SK-N-SH treated with all-trans-retinoic acid at 6 μM for 48 hours (cell line): ENCODE measurements around the gene UTS2B.
"Not testable (repeated sequence)": the region's sequence is repeated elsewhere in the genome, so short reads cannot be mapped to it uniquely, and the experiment has no call there.

Experiments
- ATAC-seq: fragments of 200-7000 bp; cut with Tn5 transposase; 3 replicates; pipeline ENCODE4 v1.9.1; 2020; ENCODE audit warnings: mild to moderate bottlenecking, moderate library complexity
- ARNTL ChIP-seq: fragments of 450-650 bp; formaldehyde crosslinking; IDR thresholded peaks from 2 replicates; pipeline ENCODE4 v1.5.0; 2020; ENCODE audit warnings: low read depth, mild to moderate bottlenecking, moderate library complexity, borderline replicate concordance
- BACH2 ChIP-seq: fragments of 250-450 bp; sonication (Bioruptor Pico); IDR thresholded peaks from 2 replicates; pipeline ENCODE4 v1.9.0; 2021; ENCODE audit warnings: mild to moderate bottlenecking, borderline replicate concordance
- CREB5 ChIP-seq: fragments of 250-450 bp; sonication (Bioruptor Pico); IDR thresholded peaks from 2 replicates; pipeline ENCODE4 v1.5.1; 2020; ENCODE audit warnings: low read depth, mild to moderate bottlenecking, moderate library complexity
- CSDC2 ChIP-seq: fragments of 250-450 bp; sonication (Bioruptor Pico); IDR thresholded peaks from 2 replicates; pipeline ENCODE4 v1.5.0; 2020; ENCODE audit warnings: mild to moderate bottlenecking, moderate library complexity
- ESRRG ChIP-seq: fragments of 250-450 bp; sonication (Bioruptor Pico); IDR thresholded peaks from 2 replicates; pipeline ENCODE4 v1.6.1; 2021; ENCODE audit warnings: mild to moderate bottlenecking
- GLIS3 ChIP-seq: fragments of 250-450 bp; sonication (Bioruptor Pico); IDR thresholded peaks from 2 replicates; pipeline ENCODE4 v1.5.0; 2020; ENCODE audit warnings: mild to moderate bottlenecking, moderate library complexity
- ISL1 ChIP-seq: fragments of 250-450 bp; sonication (Bioruptor Pico); IDR thresholded peaks from 2 replicates; pipeline ENCODE4 v2.1.2; 2022; ENCODE audit warnings: mild to moderate bottlenecking, moderate library complexity
- OSR1 ChIP-seq: fragments of 250-450 bp; sonication (Bioruptor Pico); IDR thresholded peaks from 2 replicates; pipeline ENCODE4 v1.8.0; 2022; ENCODE audit warnings: moderate library complexity, mild to moderate bottlenecking, inconsistent platforms
- PPARA ChIP-seq: fragments of 250-450 bp; sonication (Bioruptor Pico); IDR thresholded peaks from 2 replicates; pipeline ENCODE4 v1.5.0; 2020; ENCODE audit warnings: mild to moderate bottlenecking, borderline replicate concordance
- RARB ChIP-seq: fragments of 250-450 bp; sonication (Bioruptor Pico); IDR thresholded peaks from 2 replicates; pipeline ENCODE4 v1.8.0; 2021; ENCODE audit warnings: mild to moderate bottlenecking, moderate library complexity
- SNAI2 ChIP-seq: fragments of 250-450 bp; sonication (Bioruptor Pico); IDR thresholded peaks from 2 replicates; pipeline ENCODE4 v1.5.0; 2020; ENCODE audit warnings: mild to moderate bottlenecking, moderate library complexity
- TCF4 ChIP-seq: fragments of 250-450 bp; sonication (Bioruptor Pico); IDR thresholded peaks from 2 replicates; pipeline ENCODE4 v1.8.0; 2021; ENCODE audit warnings: mild to moderate bottlenecking, moderate library complexity, borderline replicate concordance
- TOX ChIP-seq: fragments of 250-450 bp; sonication (Bioruptor Pico); IDR thresholded peaks from 2 replicates; pipeline ENCODE4 v1.8.0; 2021; ENCODE audit warnings: mild to moderate bottlenecking, moderate library complexity, borderline replicate concordance
- ZC3H10 ChIP-seq: fragments of 250-450 bp; sonication (Bioruptor Pico); IDR thresholded peaks from 2 replicates; pipeline ENCODE4 v1.5.1; 2021; ENCODE audit warnings: mild to moderate bottlenecking, moderate library complexity
- ZFP3 ChIP-seq: fragments of 250-450 bp; sonication (Bioruptor Pico); IDR thresholded peaks from 2 replicates; pipeline ENCODE4 v1.5.0; 2020; ENCODE audit warnings: mild to moderate bottlenecking, moderate library complexity
- ZFP30 ChIP-seq: fragments of 450-650 bp; formaldehyde crosslinking; IDR thresholded peaks from 2 replicates; pipeline ENCODE4 v1.5.0; 2022; ENCODE audit warnings: mild to moderate bottlenecking, moderate library complexity
- ZNF565 ChIP-seq: fragments of 450-650 bp; formaldehyde crosslinking; conservative IDR thresholded peaks from 2 replicates; pipeline ENCODE4 v1.5.0; 2020; ENCODE audit warnings: low read depth, mild to moderate bottlenecking, moderate library complexity
- ZNF70 ChIP-seq: fragments of 450-650 bp; formaldehyde crosslinking; IDR thresholded peaks from 2 replicates; pipeline ENCODE4 v1.5.0; 2020; ENCODE audit warnings: mild to moderate bottlenecking, moderate library complexity
- ZNF8 ChIP-seq: fragments of 450-650 bp; formaldehyde crosslinking; IDR thresholded peaks from 2 replicates; pipeline ENCODE4 v1.5.0; 2020; ENCODE audit warnings: mild to moderate bottlenecking, moderate library complexity
- TF ChIP-seq, protein P1 (sequence below): fragments of 250-450 bp; sonication (Bioruptor Pico); IDR thresholded peaks from 2 replicates; pipeline ENCODE4 v1.5.1; 2021; ENCODE audit warnings: mild to moderate bottlenecking, moderate library complexity
- TF ChIP-seq, protein P2 (sequence below): fragments of 250-450 bp; sonication (Bioruptor Pico); IDR thresholded peaks from 2 replicates; pipeline ENCODE4 v1.8.0; 2020; ENCODE audit warnings: mild to moderate bottlenecking, moderate library complexity, borderline replicate concordance
- TF ChIP-seq, protein P3 (sequence below): fragments of 250-450 bp; sonication (Bioruptor Pico); IDR thresholded peaks from 2 replicates; pipeline ENCODE4 v1.5.0; 2020; ENCODE audit warnings: mild to moderate bottlenecking, moderate library complexity

UTS2B gene

GRCh38 chr3:191280882-191281281 lies 49.4 kb downstream of the UTS2B start:
- no peak for ATAC-seq

GRCh38 chr3:191280111-191280510 lies 50.2 kb downstream of the UTS2B start:
- no peak for TF ChIP-seq PPARA
- TF ChIP-seq, protein P1, sequence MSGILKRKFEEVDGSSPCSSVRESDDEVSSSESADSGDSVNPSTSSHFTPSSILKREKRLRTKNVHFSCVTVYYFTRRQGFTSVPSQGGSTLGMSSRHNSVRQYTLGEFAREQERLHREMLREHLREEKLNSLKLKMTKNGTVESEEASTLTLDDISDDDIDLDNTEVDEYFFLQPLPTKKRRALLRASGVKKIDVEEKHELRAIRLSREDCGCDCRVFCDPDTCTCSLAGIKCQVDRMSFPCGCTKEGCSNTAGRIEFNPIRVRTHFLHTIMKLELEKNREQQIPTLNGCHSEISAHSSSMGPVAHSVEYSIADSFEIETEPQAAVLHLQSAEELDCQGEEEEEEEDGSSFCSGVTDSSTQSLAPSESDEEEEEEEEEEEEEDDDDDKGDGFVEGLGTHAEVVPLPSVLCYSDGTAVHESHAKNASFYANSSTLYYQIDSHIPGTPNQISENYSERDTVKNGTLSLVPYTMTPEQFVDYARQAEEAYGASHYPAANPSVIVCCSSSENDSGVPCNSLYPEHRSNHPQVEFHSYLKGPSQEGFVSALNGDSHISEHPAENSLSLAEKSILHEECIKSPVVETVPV (CRISPR knock-in tag) = no peak
- no peak for TF ChIP-seq ZFP30 (CRISPR knock-in tag)
- TF ChIP-seq TOX (CRISPR knock-in tag) = no peak
- TF ChIP-seq OSR1 = no peak
- no peak for TF ChIP-seq ARNTL (CRISPR knock-in tag)
- TF ChIP-seq TCF4 (CRISPR knock-in tag) = no peak
- TF ChIP-seq CSDC2 (CRISPR knock-in tag) = no peak
- no peak for TF ChIP-seq ZNF565 (CRISPR knock-in tag)
- no peak for TF ChIP-seq ESRRG (CRISPR knock-in tag)
- no peak for TF ChIP-seq ISL1 (CRISPR knock-in tag)
- no peak for TF ChIP-seq BACH2
- TF ChIP-seq, all 23 proteins: peak for 0

More at GRCh38 chr3:191280882-191281281, 49.4 kb downstream of the UTS2B start:
- TF ChIP-seq ESRRG (CRISPR knock-in tag) = no peak
- TF ChIP-seq SNAI2 = no peak
- no peak for TF ChIP-seq ARNTL (CRISPR knock-in tag)
- TF ChIP-seq ZFP3 = no peak
- no peak for TF ChIP-seq ZFP30 (CRISPR knock-in tag)
- no peak for TF ChIP-seq TOX (CRISPR knock-in tag)
- TF ChIP-seq ZNF70 (CRISPR knock-in tag) = no peak
- TF ChIP-seq ISL1 (CRISPR knock-in tag) = no peak
- TF ChIP-seq CREB5 (CRISPR knock-in tag) = no peak
- no peak for TF ChIP-seq BACH2
- TF ChIP-seq ZC3H10 = no peak

GRCh38 chr3:191275751-191276150 lies 54.6 kb downstream of the UTS2B start:
- no peak for ATAC-seq
- TF ChIP-seq ZNF8 (CRISPR knock-in tag) = no peak
- no peak for TF ChIP-seq BACH2
- no peak for TF ChIP-seq GLIS3 (CRISPR knock-in tag)
- TF ChIP-seq OSR1 = no peak
- TF ChIP-seq ZNF565 (CRISPR knock-in tag) = no peak
- no peak for TF ChIP-seq ZC3H10
- TF ChIP-seq CREB5 (CRISPR knock-in tag) = no peak
- no peak for TF ChIP-seq ZFP30 (CRISPR knock-in tag)
- no peak for TF ChIP-seq TCF4 (CRISPR knock-in tag)
- TF ChIP-seq, protein P2, sequence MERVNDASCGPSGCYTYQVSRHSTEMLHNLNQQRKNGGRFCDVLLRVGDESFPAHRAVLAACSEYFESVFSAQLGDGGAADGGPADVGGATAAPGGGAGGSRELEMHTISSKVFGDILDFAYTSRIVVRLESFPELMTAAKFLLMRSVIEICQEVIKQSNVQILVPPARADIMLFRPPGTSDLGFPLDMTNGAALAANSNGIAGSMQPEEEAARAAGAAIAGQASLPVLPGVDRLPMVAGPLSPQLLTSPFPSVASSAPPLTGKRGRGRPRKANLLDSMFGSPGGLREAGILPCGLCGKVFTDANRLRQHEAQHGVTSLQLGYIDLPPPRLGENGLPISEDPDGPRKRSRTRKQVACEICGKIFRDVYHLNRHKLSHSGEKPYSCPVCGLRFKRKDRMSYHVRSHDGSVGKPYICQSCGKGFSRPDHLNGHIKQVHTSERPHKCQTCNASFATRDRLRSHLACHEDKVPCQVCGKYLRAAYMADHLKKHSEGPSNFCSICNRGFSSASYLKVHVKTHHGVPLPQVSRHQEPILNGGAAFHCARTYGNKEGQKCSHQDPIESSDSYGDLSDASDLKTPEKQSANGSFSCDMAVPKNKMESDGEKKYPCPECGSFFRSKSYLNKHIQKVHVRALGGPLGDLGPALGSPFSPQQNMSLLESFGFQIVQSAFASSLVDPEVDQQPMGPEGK (CRISPR knock-in tag) = no peak
- no peak for TF ChIP-seq CSDC2 (CRISPR knock-in tag)
- no peak for TF ChIP-seq TOX (CRISPR knock-in tag)

More at GRCh38 chr3:191280111-191280510, 50.2 kb downstream of the UTS2B start:
- ATAC-seq = no peak

- not testable (repeated sequence) for ATAC-seq
Observed at GRCh38 chr3:191275244-191275643, 55.1 kb downstream of the UTS2B start.

DNA sequence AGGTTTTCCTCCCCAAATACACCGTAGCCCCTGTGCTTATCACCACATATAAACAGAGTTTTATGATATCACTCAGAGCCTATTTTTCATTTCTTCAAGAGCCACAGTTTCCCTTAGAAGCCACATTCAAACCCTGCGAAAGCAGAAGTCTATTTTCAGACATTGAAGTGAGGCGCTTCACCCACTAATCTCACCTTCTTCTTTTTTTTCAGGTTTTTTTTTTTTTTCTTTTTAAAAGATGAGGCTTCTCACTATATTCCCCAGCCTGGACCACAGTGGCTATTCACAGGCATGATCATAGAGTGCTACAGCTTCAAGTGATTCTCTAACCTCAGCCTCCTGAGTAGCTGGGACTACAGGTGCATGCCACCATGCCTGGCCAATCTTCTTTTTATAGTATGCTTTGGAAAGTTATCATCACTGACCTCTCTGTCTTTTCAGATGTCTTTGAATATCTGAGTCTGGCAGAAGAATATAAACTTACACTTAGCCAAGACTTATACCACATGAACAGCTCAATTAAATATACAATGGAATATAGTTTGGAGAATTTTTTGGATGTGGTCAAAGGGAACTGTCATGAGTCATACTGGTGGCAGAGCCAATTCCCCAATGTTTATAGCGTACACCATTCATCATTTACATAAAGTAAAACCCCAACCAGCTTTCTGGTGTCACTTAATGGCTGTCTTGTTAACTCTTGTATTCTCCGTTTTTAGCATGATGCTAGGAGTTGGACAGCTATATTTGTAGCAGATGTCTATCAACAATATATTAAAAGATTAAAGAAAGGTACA lies 60.8 kb downstream of the UTS2B start:
- ATAC-seq = no peak
- TF ChIP-seq CSDC2 (CRISPR knock-in tag) = no peak
- TF ChIP-seq BACH2 = no peak
- no peak for TF ChIP-seq ZNF70 (CRISPR knock-in tag)
- TF ChIP-seq PPARA = no peak
- no peak for TF ChIP-seq ZFP3
- no peak for TF ChIP-seq RARB (CRISPR knock-in tag)
- no peak for TF ChIP-seq ARNTL (CRISPR knock-in tag)
- TF ChIP-seq, protein P3, sequence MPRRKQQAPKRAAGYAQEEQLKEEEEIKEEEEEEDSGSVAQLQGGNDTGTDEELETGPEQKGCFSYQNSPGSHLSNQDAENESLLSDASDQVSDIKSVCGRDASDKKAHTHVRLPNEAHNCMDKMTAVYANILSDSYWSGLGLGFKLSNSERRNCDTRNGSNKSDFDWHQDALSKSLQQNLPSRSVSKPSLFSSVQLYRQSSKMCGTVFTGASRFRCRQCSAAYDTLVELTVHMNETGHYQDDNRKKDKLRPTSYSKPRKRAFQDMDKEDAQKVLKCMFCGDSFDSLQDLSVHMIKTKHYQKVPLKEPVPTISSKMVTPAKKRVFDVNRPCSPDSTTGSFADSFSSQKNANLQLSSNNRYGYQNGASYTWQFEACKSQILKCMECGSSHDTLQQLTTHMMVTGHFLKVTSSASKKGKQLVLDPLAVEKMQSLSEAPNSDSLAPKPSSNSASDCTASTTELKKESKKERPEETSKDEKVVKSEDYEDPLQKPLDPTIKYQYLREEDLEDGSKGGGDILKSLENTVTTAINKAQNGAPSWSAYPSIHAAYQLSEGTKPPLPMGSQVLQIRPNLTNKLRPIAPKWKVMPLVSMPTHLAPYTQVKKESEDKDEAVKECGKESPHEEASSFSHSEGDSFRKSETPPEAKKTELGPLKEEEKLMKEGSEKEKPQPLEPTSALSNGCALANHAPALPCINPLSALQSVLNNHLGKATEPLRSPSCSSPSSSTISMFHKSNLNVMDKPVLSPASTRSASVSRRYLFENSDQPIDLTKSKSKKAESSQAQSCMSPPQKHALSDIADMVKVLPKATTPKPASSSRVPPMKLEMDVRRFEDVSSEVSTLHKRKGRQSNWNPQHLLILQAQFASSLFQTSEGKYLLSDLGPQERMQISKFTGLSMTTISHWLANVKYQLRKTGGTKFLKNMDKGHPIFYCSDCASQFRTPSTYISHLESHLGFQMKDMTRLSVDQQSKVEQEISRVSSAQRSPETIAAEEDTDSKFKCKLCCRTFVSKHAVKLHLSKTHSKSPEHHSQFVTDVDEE (CRISPR knock-in tag) = no peak
- no peak for TF ChIP-seq ISL1 (CRISPR knock-in tag)
- no peak for TF ChIP-seq TCF4 (CRISPR knock-in tag)
- TF ChIP-seq ZNF565 (CRISPR knock-in tag) = no peak
- no peak for TF ChIP-seq ZNF8 (CRISPR knock-in tag)
